Fibroblast of peridontal ligament (primary cell): Measurements from ENCODE around the gene PRG2.

Source experiments
- DNase-seq: peaks from one replicate; pipeline ENCODE4 v3.0.0-alpha.2; 2010; ENCODE audit errors: extremely low read depth

Gene PRG2

GRCh38 chr11:57390535-57390934, at the start of gene PRG2:
Gene PRG2, minus strand, starts transcription at chr11:57390650. Its CDS starts 706 bp downstream, at chr11:57389944.
- DNase-seq, result no peak

DNA sequence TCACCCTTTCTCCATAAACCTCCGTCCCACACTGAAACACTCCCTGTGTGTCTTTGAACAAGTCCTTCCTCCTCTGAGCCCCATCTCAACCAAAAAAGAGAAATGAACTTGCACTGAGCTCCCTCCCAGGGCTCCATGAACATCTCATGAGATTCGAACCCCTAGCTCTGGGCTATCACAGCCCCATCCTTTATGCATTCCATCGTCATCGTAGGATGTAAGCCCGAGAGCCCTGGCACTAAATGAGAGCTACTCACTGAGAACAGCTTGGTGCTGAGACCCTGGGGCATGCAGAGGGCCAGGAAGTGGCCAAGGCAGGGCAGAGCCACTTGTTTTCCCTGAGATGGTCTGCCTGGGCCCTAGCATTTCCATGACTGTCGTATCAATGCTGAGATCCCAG, 49.3 kb upstream of the PRG2 start:
- no peak for DNase-seq

DNA sequence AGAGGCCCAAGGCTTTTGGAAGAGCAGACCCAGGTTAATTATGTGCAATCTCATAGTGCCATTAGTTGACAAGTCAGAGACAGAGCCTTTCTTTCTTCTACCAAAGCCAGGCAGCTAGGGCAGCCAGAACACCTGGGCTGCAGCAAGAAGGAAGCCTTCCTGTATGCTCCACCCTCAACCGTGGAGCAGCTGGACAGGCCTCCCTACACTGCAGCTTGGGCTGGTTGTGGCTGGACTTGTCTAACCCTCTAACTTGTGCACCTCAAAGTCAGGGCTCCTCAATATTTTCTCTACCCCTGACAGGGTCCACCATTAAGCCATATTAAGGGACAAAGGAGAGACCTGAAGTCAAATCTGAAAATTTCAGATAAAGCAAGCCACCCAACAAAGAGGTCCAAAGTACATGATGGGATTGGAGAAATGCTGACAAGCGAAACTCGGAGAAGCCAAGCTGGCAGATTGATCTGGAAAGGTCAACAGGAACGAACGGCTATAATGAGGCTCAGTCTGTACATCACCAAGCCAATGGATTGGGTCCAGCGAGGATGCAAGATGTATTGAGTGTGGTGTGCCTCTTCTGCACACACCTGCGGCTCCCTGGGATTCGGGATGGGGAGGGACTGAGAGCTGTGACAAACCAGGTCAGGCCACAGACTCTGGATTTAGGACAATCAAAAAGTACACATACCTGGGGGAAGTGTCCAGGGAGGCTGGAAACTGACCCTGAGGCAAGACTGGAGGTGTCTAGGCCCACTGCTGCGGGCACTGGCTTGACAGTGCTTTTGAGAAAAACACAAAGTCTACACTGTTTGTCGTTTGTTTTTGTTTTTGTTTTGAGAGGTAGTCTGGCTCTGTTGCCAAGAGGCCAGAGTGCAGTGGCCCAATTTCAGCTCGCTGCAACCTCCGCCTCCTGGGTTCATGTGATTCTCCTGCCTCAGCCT, 48.2 kb upstream of the PRG2 start:
- DNase-seq, result no peak

DNA sequence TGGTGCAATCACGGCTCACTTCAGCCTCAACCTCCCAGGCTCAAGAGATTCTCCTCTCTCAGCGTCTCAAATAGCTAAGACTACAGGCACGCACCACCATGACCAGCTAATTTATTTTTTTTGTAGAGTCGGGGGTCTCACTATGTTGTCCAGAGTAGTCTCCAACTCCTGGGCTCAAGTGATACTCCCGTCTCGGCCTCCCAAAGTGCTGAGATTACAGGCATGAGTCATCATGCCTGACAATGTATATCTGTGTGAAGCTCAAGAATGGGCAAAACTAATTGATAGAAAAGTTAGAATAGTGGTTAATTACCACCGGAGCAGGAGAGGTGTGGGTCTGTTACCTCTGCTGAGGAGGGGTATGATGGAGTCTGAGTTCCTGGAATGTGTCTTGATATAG, 45.6 kb upstream of the PRG2 start:
- DNase-seq, result no peak

DNA sequence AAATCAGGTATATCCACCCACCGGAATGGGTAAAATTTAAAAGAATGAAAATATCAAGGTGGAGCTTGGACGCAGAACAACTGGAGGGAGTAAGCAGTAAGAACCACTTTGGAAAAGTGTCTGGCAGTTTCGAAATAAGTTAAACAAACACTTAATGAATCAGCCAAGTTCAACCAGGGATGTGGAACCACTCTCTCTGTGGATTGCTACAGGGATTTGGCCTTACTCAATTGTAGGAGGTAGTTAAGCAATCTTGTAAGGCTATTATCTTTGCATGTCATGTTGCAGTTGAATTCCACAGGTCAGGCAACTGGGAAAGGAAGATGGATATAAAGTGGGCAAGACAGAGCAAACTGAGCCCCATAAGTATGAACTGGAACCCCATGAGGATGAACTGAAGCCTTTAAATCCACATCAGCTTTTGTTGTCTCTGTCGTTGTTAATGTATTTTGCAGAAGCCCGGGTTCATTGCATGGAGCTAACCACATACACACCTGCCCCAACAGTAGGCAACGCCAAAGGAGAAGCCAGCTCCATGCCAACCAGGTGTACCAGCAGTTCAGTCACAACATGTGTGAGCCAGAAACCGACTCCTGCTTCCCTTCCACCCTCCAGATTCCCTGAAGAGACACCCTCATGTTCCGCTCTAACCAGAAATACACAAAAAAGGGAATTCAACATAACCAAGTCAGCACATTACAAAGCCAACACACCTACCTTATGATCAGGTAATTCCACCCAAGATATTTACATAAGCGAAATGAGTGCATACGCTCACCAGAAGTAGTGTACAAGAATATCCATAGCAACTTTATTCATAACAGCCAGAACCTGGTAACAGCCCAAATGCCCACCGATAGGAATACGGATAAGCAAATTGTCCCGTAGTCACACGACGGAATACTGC, 44.4 kb upstream of the PRG2 start:
- peak; percentile 98 for DNase-seq

- DNase-seq, result peak; percentile 81
Observed at GRCh38 chr11:57432714-57433163, 42.3 kb upstream of the PRG2 start.

- DNase-seq, result no peak
Observed at GRCh38 chr11:57432149-57432561, 41.7 kb upstream of the PRG2 start.

- DNase-seq, result no peak
Observed at GRCh38 chr11:57430952-57431351, 40.5 kb upstream of the PRG2 start.

GRCh38 chr11:57429946-57430345, 39.5 kb upstream of the PRG2 start:
- DNase-seq, result no peak

DNA sequence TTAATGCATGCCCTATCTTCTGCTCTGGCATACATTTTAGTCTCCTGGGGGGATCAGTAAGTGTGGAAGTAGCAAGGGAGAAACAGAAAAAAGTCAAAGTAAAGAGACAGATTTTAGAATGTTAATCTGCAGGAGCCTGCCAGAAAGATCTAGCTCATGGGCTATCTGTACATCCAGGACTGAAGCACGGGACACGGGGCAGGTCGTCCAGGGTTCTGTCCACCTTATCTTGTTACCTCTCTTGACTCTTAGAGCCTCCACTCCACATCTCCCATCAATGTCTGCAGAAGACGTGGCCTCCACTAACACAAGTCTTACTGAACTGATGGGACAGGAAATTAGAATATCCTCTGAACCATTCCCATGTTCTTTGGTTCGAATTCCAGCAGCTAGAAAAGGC, 38.2 kb upstream of the PRG2 start:
- DNase-seq, result no peak

GRCh38 chr11:57427727-57428082, 37.3 kb upstream of the PRG2 start:
- DNase-seq, result peak; percentile 95

- DNase-seq, result peak; percentile 98
Observed at GRCh38 chr11:57426929-57427726, 36.7 kb upstream of the PRG2 start, which contains the start of gene SLC43A3. Gene SLC43A3, minus strand, starts transcription at chr11:57427121. Its CDS starts 949 bp downstream, at chr11:57426172.

DNA sequence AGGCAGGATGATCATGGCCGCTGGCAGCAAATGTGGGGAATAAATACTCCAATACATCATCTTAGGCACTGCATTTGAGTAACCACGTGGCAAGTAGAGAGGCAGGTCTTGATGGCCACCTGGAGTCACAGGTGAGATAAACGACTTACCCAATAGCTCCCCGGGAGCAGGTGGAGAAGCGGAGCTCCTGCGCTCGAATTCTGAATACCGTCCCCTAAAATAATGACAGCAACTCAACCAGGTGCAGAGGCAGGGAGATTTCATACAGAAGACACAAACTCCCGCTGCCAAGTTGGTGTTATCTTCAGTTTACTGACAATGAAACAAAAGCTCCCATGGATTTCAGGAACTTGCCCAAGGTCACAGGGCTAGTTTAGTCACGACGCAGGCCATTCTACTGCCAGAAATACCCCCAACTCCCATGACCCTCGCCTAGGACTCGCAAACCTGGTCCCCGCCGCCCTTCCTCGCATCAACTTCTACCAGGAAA, 36.0 kb upstream of the PRG2 start:
- DNase-seq, result no peak

GRCh38 chr11:57425565-57426438, 35.4 kb upstream of the PRG2 start:
- peak; percentile 42 for DNase-seq

- DNase-seq, result peak; percentile 68
Observed at GRCh38 chr11:57424792-57425564, 34.5 kb upstream of the PRG2 start.

DNA sequence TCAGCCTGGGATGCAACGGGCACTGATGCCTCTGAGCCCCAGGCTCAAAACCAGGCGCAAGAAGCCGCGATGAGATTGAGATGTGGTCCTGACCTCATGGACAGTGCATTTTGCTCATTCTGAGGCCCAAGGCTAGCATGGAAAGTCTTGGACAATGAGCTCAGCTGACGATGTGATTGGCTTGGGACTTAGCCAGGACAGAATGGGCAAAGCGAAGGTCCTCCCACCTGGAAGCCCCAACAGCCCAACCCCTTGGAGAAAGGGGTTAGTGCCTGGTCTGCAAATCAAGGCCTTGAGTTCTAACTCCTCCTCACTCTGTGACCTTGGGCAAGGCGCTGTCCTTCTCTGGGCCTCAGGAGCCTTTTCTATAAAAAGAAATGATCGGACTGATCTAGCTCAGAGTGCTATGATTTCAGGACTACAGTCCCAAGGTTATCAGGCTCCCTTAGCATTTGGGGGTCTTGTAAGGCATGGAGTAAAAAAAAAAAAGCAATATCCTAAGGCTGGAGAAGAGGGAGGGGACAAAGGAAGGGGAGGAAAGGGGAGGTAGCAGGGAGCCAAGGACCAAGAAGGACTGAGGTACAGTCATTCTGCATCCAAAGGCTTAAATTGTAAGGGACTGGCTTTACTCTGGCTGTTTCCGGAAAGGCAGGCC, 33.8 kb upstream of the PRG2 start:
- no peak for DNase-seq

DNA sequence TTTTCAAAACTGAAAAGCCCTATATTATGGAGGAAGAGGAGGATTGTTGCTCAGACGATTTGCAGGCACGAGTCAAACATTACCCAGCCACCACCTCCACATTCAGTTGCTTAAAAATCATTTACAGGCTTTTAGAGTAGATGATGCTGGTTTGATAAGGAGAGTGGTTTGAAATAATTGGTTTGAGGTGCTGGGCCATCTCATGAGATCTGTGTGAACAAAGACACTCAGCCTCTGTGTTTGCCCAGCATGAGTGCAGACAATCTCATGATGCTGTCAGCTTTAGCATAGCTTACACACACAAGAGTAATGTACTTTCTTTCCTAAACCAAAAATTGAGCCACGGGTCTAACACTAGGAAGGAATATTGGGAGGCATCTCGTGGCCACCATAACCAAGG, 32.2 kb upstream of the PRG2 start:
- no peak for DNase-seq

- DNase-seq, result no peak
Observed at GRCh38 chr11:57421805-57422204, 31.4 kb upstream of the PRG2 start.

DNA sequence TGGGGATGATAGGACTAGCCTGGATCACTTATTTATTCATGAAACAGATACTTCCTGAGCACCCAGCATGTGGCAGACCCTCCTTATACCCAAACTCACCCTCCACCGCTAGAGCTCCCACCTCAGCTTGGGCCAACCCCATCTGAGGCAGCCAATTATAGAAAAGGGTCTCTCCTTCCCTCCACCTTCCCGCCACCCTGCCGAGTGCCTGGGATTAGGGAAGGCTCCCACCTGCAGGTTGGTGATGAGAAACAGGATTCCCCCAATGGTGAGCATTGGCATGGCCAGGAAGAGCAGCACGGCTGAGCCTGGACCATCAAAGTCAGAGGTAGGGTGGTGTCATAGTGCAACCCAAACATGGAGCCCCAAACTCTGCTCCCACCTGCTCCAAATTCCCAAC, 30.6 kb upstream of the PRG2 start:
- DNase-seq, result no peak
